Epithelial cell of proximal tubule (primary cell): Measurements from ENCODE around the gene AKT3. TPM values are rescaled to one million over a fixed set of nuclear protein-coding genes. Genes with fewer than 3 reads are reported as not detected.
"Not testable (repeated sequence)": the region's sequence is repeated elsewhere in the genome, so short reads cannot be mapped to it uniquely, and the experiment has no call there.

ENCODE experiments used
- DNase-seq: peaks from one replicate; pipeline ENCODE4 v3.0.0-alpha.2; 2011; ENCODE audit warnings: low read depth
- H3K4me3 ChIP-seq: 2 replicates; pipeline ENCODE4 v1.5.1; 2011; ENCODE audit warnings: low read depth, mild to moderate bottlenecking, low read length
- CTCF ChIP-seq: conservative IDR thresholded peaks from 2 replicates; pipeline ENCODE4 v1.5.1; 2012; ENCODE audit warnings: low read depth, mild to moderate bottlenecking, low read length
- total RNA-seq: library from RNA; depleted of rRNA; stranded (reverse); fragments of >200 nt; gene quantifications from 2 replicates; pipeline ENCODE4 v1.2.3, GENCODE V29; 2015

Gene AKT3
- total RNA-seq, 1 donor from 2014 or later: 12.2 TPM

- no peak for TF ChIP-seq CTCF
- H3K4me3 ChIP-seq: no peak overlapping the region
- no peak for DNase-seq
Measured at GRCh38 chr1:243601720-243602119, 248.3 kb downstream of the AKT3 start.

GRCh38 chr1:243598433-243598832 is 251.6 kb downstream of the AKT3 start:
- DNase-seq: peak; percentile 13
- no peak for TF ChIP-seq CTCF
- no peak overlapping the region for H3K4me3 ChIP-seq

GRCh38 chr1:243597383-243597782 is 252.7 kb downstream of the AKT3 start:
- DNase-seq: no peak
- no peak for TF ChIP-seq CTCF
- no peak overlapping the region for H3K4me3 ChIP-seq

- H3K4me3 ChIP-seq: no peak overlapping the region
- TF ChIP-seq CTCF: no peak
- peak; percentile 47 for DNase-seq
Measured at GRCh38 chr1:243596431-243597062, 253.5 kb downstream of the AKT3 start.

GRCh38 chr1:243595527-243596210 is 254.4 kb downstream of the AKT3 start:
- H3K4me3 ChIP-seq: no peak overlapping the region
- DNase-seq: no peak
- no peak for TF ChIP-seq CTCF

- DNase-seq: no peak
- no peak for TF ChIP-seq CTCF
- H3K4me3 ChIP-seq: no peak overlapping the region
Measured at GRCh38 chr1:243594455-243594854, 255.6 kb downstream of the AKT3 start.

- not testable (repeated sequence) for DNase-seq, H3K4me3 ChIP-seq
Measured at GRCh38 chr1:243589286-243589685, 260.8 kb downstream of the AKT3 start.
